Ovary (tissue), 3 donors: ENCODE data around the gene SPACA9.

ENCODE experiments used
- POLR2A ChIP-seq: fragments of 450-650 bp; IDR thresholded peaks from one replicate; pipeline ENCODE4 v1.6.1; 2017; ENCODE audit warnings: antibody characterized with exemption, mild to moderate bottlenecking, moderate library complexity
- TF ChIP-seq, protein P1 (sequence below), 3 donors: fragments of 450-650 bp in 2 of 3; fragments of 200-600 bp in 1 of 3; IDR thresholded peaks; one replicate each; pipeline versions ENCODE4 v1.5.1 to v1.8.0; 2016 to 2022; ENCODE audit warnings: antibody characterized with exemption in 3 of 3, mild to moderate bottlenecking in 1 of 3
- donor health status: DM: no; HTN: no; CAD: no.

DNA sequence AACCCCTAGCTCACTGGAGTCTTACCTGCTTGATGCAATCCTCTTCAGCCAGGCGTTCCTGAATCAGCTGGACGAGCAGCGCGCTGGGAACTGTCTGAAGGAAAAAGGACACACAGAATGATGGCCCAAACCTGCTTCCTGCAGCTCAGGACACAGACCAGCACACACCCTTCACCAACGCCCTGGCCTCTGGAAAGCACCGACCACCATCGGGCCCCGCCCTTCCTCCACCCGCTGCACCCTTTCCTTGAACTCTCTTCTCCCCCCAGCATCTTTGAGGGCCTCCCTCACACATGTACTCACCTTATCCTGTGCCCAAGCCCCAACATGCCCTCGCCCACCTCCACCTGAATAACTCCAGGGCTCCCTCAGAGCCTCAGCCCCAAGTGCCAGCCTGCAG, 23.9 kb upstream of the SPACA9 start:
- TF ChIP-seq, protein P1, sequence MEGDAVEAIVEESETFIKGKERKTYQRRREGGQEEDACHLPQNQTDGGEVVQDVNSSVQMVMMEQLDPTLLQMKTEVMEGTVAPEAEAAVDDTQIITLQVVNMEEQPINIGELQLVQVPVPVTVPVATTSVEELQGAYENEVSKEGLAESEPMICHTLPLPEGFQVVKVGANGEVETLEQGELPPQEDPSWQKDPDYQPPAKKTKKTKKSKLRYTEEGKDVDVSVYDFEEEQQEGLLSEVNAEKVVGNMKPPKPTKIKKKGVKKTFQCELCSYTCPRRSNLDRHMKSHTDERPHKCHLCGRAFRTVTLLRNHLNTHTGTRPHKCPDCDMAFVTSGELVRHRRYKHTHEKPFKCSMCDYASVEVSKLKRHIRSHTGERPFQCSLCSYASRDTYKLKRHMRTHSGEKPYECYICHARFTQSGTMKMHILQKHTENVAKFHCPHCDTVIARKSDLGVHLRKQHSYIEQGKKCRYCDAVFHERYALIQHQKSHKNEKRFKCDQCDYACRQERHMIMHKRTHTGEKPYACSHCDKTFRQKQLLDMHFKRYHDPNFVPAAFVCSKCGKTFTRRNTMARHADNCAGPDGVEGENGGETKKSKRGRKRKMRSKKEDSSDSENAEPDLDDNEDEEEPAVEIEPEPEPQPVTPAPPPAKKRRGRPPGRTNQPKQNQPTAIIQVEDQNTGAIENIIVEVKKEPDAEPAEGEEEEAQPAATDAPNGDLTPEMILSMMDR (IDR thresholded peaks at IDR 0.05), result no peak
- no peak for TF ChIP-seq POLR2A
